ENCODE results near the gene CEPT1.

Gene CEPT1

GRCh38 chr1:111129376-111129775, 10.6 kb upstream of the CEPT1 start:
- Histone ChIP-seq H3K4me1 (ENCODE audit: control insufficient read depth, insufficient read depth, low read length) (peaks cover 7% of the 10 kb centered on the region), H3K36me3 (ENCODE audit: control insufficient read depth, insufficient read depth, low read length) (peaks cover 52% of the 10 kb centered on the region), H3K9me3 (ENCODE audit: control insufficient read depth, insufficient read depth, low read depth, low read length) (no peaks in the 10 kb centered on the region), H3K27ac (ENCODE audit: low read depth, low read length) (no peak overlapping the region), H3K9ac (ENCODE audit: low read length) (no peak overlapping the region), H3K4me3 (ENCODE audit: low read depth, low read length) (no peak overlapping the region), H3K27me3 (ENCODE audit: control insufficient read depth, insufficient read depth, low read length) (no peaks in the 10 kb centered on the region)

- H3K27me3 ChIP-seq (ENCODE audit: control insufficient read depth, insufficient read depth, low read length): no peaks in the 10 kb centered on the region
- no peak overlapping the region for H3K9ac ChIP-seq (ENCODE audit: low read length)
- peaks cover 48% of the 10 kb centered on the region for H3K36me3 ChIP-seq (ENCODE audit: control insufficient read depth, insufficient read depth, low read length)
- peaks cover 7% of the 10 kb centered on the region for H3K4me1 ChIP-seq (ENCODE audit: control insufficient read depth, insufficient read depth, low read length)
- H3K9me3 ChIP-seq (ENCODE audit: control insufficient read depth, insufficient read depth, low read depth, low read length): no peaks in the 10 kb centered on the region
- no peak overlapping the region for H3K27ac ChIP-seq (ENCODE audit: low read depth, low read length)
- no peak overlapping the region for H3K4me3 ChIP-seq (ENCODE audit: low read depth, low read length)
Measured at GRCh38 chr1:111131693-111132092, 8.3 kb upstream of the CEPT1 start.

- Histone ChIP-seq H3K9ac (ENCODE audit: low read length) (no peak overlapping the region), H3K27me3 (ENCODE audit: control insufficient read depth, insufficient read depth, low read length) (no peaks in the 10 kb centered on the region), H3K4me1 (ENCODE audit: control insufficient read depth, insufficient read depth, low read length) (peaks cover 12% of the 10 kb centered on the region), H3K9me3 (ENCODE audit: control insufficient read depth, insufficient read depth, low read depth, low read length) (no peaks in the 10 kb centered on the region), H3K36me3 (ENCODE audit: control insufficient read depth, insufficient read depth, low read length) (peaks cover 38% of the 10 kb centered on the region), H3K4me3 (ENCODE audit: low read depth, low read length) (no peak overlapping the region), H3K27ac (ENCODE audit: low read depth, low read length) (no peak overlapping the region)
Measured at GRCh38 chr1:111133866-111134265, 6.2 kb upstream of the CEPT1 start.

- Histone ChIP-seq H3K36me3 (ENCODE audit: control insufficient read depth, insufficient read depth, low read length) (peaks cover 26% of the 10 kb centered on the region), H3K9me3 (ENCODE audit: control insufficient read depth, insufficient read depth, low read depth, low read length) (no peaks in the 10 kb centered on the region), H3K4me3 (ENCODE audit: low read depth, low read length) (peak overlapping the region; percentile 99), H3K27me3 (ENCODE audit: control insufficient read depth, insufficient read depth, low read length) (no peaks in the 10 kb centered on the region), H3K9ac (ENCODE audit: low read length) (peak overlapping the region; percentile 97), H3K27ac (ENCODE audit: low read depth, low read length) (peak overlapping the region; percentile 94), H3K4me1 (ENCODE audit: control insufficient read depth, insufficient read depth, low read length) (peaks cover 17% of the 10 kb centered on the region)
Measured at GRCh38 chr1:111139324-111139955, 583 bp upstream of the CEPT1 start.

GRCh38 chr1:111140680-111140967, 601 bp downstream of the CEPT1 start:
- H3K4me1 ChIP-seq (ENCODE audit: control insufficient read depth, insufficient read depth, low read length): peaks cover 17% of the 10 kb centered on the region
- H3K9me3 ChIP-seq (ENCODE audit: control insufficient read depth, insufficient read depth, low read depth, low read length): no peaks in the 10 kb centered on the region
- peaks cover 19% of the 10 kb centered on the region for H3K36me3 ChIP-seq (ENCODE audit: control insufficient read depth, insufficient read depth, low read length)
- no peaks in the 10 kb centered on the region for H3K27me3 ChIP-seq (ENCODE audit: control insufficient read depth, insufficient read depth, low read length)
- peak overlapping the region; percentile 99 for H3K4me3 ChIP-seq (ENCODE audit: low read depth, low read length)
- H3K27ac ChIP-seq (ENCODE audit: low read depth, low read length): peak overlapping the region; percentile 94; the same call in 1 of the 2 replicates
- peak overlapping the region; percentile 97 for H3K9ac ChIP-seq (ENCODE audit: low read length)

GRCh38 chr1:111141245-111142220, 1.5 kb downstream of the CEPT1 start:
- Histone ChIP-seq H3K36me3 (ENCODE audit: control insufficient read depth, insufficient read depth, low read length) (peaks cover 14% of the 10 kb centered on the region), H3K4me3 (ENCODE audit: low read depth, low read length) (peak overlapping the region; percentile 99), H3K9me3 (ENCODE audit: control insufficient read depth, insufficient read depth, low read depth, low read length) (no peaks in the 10 kb centered on the region), H3K9ac (ENCODE audit: low read length) (peak overlapping the region; percentile 97), H3K27ac (ENCODE audit: low read depth, low read length) (no peak overlapping the region), H3K4me1 (ENCODE audit: control insufficient read depth, insufficient read depth, low read length) (peaks cover 17% of the 10 kb centered on the region), H3K27me3 (ENCODE audit: control insufficient read depth, insufficient read depth, low read length) (no peaks in the 10 kb centered on the region)

- peaks cover 17% of the 10 kb centered on the region for H3K4me1 ChIP-seq (ENCODE audit: control insufficient read depth, insufficient read depth, low read length)
- H3K27me3 ChIP-seq (ENCODE audit: control insufficient read depth, insufficient read depth, low read length): no peaks in the 10 kb centered on the region
- H3K36me3 ChIP-seq (ENCODE audit: control insufficient read depth, insufficient read depth, low read length): peaks cover 10% of the 10 kb centered on the region
- H3K4me3 ChIP-seq (ENCODE audit: low read depth, low read length): no peak overlapping the region
- H3K9me3 ChIP-seq (ENCODE audit: control insufficient read depth, insufficient read depth, low read depth, low read length): no peaks in the 10 kb centered on the region
- H3K27ac ChIP-seq (ENCODE audit: low read depth, low read length): no peak overlapping the region
- no peak overlapping the region for H3K9ac ChIP-seq (ENCODE audit: low read length)
Measured at GRCh38 chr1:111142356-111142975, 2.4 kb downstream of the CEPT1 start.

- Histone ChIP-seq H3K9ac (ENCODE audit: low read length) (no peak overlapping the region), H3K36me3 (ENCODE audit: control insufficient read depth, insufficient read depth, low read length) (peaks cover 35% of the 10 kb centered on the region), H3K27me3 (ENCODE audit: control insufficient read depth, insufficient read depth, low read length) (no peaks in the 10 kb centered on the region), H3K9me3 (ENCODE audit: control insufficient read depth, insufficient read depth, low read depth, low read length) (no peaks in the 10 kb centered on the region), H3K27ac (ENCODE audit: low read depth, low read length) (peak overlapping the region; percentile 9; the same call in 1 of the 2 replicates), H3K4me3 (ENCODE audit: low read depth, low read length) (no peak overlapping the region), H3K4me1 (ENCODE audit: control insufficient read depth, insufficient read depth, low read length) (peaks cover 12% of the 10 kb centered on the region)
Measured at GRCh38 chr1:111145542-111145941, 5.5 kb downstream of the CEPT1 start.

GRCh38 chr1:111145963-111146768, 6.1 kb downstream of the CEPT1 start:
- no peak overlapping the region for H3K9ac ChIP-seq (ENCODE audit: low read length)
- H3K9me3 ChIP-seq (ENCODE audit: control insufficient read depth, insufficient read depth, low read depth, low read length): no peaks in the 10 kb centered on the region
- H3K36me3 ChIP-seq (ENCODE audit: control insufficient read depth, insufficient read depth, low read length): peaks cover 40% of the 10 kb centered on the region
- H3K27me3 ChIP-seq (ENCODE audit: control insufficient read depth, insufficient read depth, low read length): no peaks in the 10 kb centered on the region
- H3K27ac ChIP-seq (ENCODE audit: low read depth, low read length): no peak overlapping the region; the same call in 1 of the 2 replicates
- H3K4me3 ChIP-seq (ENCODE audit: low read depth, low read length): no peak overlapping the region
- H3K4me1 ChIP-seq (ENCODE audit: control insufficient read depth, insufficient read depth, low read length): peaks cover 9% of the 10 kb centered on the region

- no peak overlapping the region for H3K9ac ChIP-seq (ENCODE audit: low read length)
Measured at GRCh38 chr1:111147948-111148347, 7.9 kb downstream of the CEPT1 start.

More at GRCh38 chr1:111147948-111148347, 7.9 kb downstream of the CEPT1 start:
- Histone ChIP-seq H3K4me1 (ENCODE audit: control insufficient read depth, insufficient read depth, low read length) (no peaks in the 10 kb centered on the region; the same call in none of the 2 replicates), H3K4me3 (ENCODE audit: low read depth, low read length) (no peak overlapping the region), H3K36me3 (ENCODE audit: control insufficient read depth, insufficient read depth, low read length) (peaks cover 57% of the 10 kb centered on the region), H3K27ac (ENCODE audit: low read depth, low read length) (no peak overlapping the region), H3K9me3 (ENCODE audit: control insufficient read depth, insufficient read depth, low read depth, low read length) (no peaks in the 10 kb centered on the region), H3K27me3 (ENCODE audit: control insufficient read depth, insufficient read depth, low read length) (no peaks in the 10 kb centered on the region)

All from HUES6 (cell line).